ENCODE results near the gene LRRC8B. TPM values are rescaled to one million over a fixed set of nuclear protein-coding genes. Genes with fewer than 3 reads are reported as not detected.
A peak's percentile ranks its signal among the peaks of the same experiment; 100 is the strongest.

LRRC8B gene
- polyA plus RNA-seq, 1 of the 3 experiments (the other 2 are of a cell fraction): 3.7 TPM

DNA sequence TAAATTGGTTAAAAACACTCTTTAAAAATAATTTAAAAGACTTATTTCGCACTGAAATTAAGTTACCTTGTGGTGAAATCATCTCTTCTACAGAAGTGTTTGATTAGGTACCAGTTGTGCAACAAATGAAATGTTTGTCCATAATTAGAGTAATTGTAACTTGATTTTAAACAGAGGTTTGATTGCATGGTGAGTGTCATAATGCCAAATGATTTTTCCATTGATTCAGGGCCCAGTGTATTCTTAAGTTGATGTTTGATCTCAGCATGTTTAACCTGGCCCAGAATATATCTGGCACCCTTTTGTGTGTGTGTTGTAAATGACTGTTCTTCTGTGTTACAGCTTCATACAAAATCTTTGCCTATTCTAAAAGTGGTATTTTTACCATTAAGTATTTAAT, 28.5 kb downstream of the LRRC8B start:
- no peak overlapping the region for H3K9ac ChIP-seq
- no peaks in the 10 kb centered on the region for H3K27me3 ChIP-seq (ENCODE audit: insufficient read depth)
- H3K79me2 ChIP-seq (ENCODE audit: insufficient read depth): no peaks in the 10 kb centered on the region
- TF ChIP-seq GATA2 (CRISPR knock-in tag; IDR thresholded peaks at IDR 0.05): no peak
- no peak for TF ChIP-seq SMC3 (IDR thresholded peaks at IDR 0.05; ENCODE audit: low read depth, low read length)
- no peaks in the 10 kb centered on the region for H3K9me3 ChIP-seq
- 98% methylated on average over 1 of the region's 1 CpG for WGBS (ENCODE audit: low lambda C conversion rate)
- no peak overlapping the region for H3K4me2 ChIP-seq
- peaks cover 4% of the 10 kb centered on the region for H3F3A ChIP-seq (replicated peaks; ENCODE audit: insufficient read depth)
- H3K36me3 ChIP-seq (replicated peaks in 1 of 2; ENCODE audit: control insufficient read depth in 1 of 2, insufficient read depth in 2 of 2, low read length in 1 of 2): no peaks in the 10 kb centered on the region
- H3K4me3 ChIP-seq (ENCODE audit: low read depth in 2 of 2, low read length in 1 of 2): no peak overlapping the region
- H3K27ac ChIP-seq (ENCODE audit: low read depth in 2 of 2, low read length in 1 of 2): no peak overlapping the region; a peak in 1 of 4 replicates
- DNase-seq: no peak
- H2AFZ ChIP-seq (ENCODE audit: low read depth): peak overlapping the region; percentile 49; the same call in 1 of the 2 replicates
- H3K4me1 ChIP-seq (ENCODE audit: control insufficient read depth in 1 of 2, insufficient read depth in 2 of 2, low read depth in 1 of 2, low read length in 1 of 2): peaks cover 8 to 12% of the 10 kb centered on the region in 2 experiments
- ChIA-PET POLR2A (no interaction called here), CTCF (interaction anchor here (1.3 to 1.5 kb wide), 2 partner anchors 46 to 70 kb away, joined by 3 to 5 read pairs; no protein-coding TSS in a partner anchor)
- H4K20me1 ChIP-seq (ENCODE audit: insufficient read depth): no peaks in the 10 kb centered on the region
- H3K9me2 ChIP-seq: no peaks in the 10 kb centered on the region; the same call in 1 of the 2 replicates

DNA sequence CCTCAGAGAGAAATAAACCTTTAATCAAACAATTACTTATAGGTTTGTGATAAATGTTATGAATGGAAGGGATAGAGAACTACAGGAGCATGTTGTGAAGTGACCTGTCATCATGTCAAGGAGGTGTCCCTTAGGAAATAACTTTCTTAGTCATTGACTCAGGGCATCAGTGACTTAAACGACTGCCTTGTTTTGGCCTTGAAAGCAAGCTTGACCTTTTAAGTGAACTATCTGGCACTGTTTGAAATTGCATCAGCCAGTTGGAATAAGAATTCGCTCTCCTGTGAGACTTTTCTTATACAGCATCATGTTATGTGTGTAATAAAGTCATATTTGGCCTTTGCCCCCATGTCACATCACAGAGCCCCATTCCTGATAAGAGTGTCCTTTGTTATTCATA, 30.9 kb downstream of the LRRC8B start:
- H3K27ac ChIP-seq (ENCODE audit: low read depth in 2 of 2, low read length in 1 of 2): no peak overlapping the region
- POLR2A ChIA-PET: no interaction called here
- peaks cover 3 to 4% of the 10 kb centered on the region in 2 experiments; a peak in 3 of 4 replicates for H3K4me1 ChIP-seq (ENCODE audit: control insufficient read depth in 1 of 2, insufficient read depth in 2 of 2, low read depth in 1 of 2, low read length in 1 of 2)
- no peak overlapping the region for H3K4me2 ChIP-seq
- no peak overlapping the region for H3K4me3 ChIP-seq (ENCODE audit: low read depth in 2 of 2, low read length in 1 of 2)
- no peaks in the 10 kb centered on the region for H3K9me3 ChIP-seq
- no peaks in the 10 kb centered on the region for H3K36me3 ChIP-seq (replicated peaks in 1 of 2; ENCODE audit: control insufficient read depth in 1 of 2, insufficient read depth in 2 of 2, low read length in 1 of 2)
- H2AFZ ChIP-seq (ENCODE audit: low read depth): no peak overlapping the region
- H3K9ac ChIP-seq: no peak overlapping the region
- 83% methylated on average over 2 of the region's 2 CpGs for WGBS (ENCODE audit: low lambda C conversion rate)
- H3K79me2 ChIP-seq (ENCODE audit: insufficient read depth): no peaks in the 10 kb centered on the region
- H3K27me3 ChIP-seq (ENCODE audit: insufficient read depth): no peaks in the 10 kb centered on the region
- H3F3A ChIP-seq (replicated peaks; ENCODE audit: insufficient read depth): no peaks in the 10 kb centered on the region
- H4K20me1 ChIP-seq (ENCODE audit: insufficient read depth): no peaks in the 10 kb centered on the region
- CTCF ChIA-PET: interaction anchor here (1.4 kb wide), 1 partner anchor 43 kb away, joined by 3 read pairs; no protein-coding TSS in a partner anchor
- H3K9me2 ChIP-seq: no peaks in the 10 kb centered on the region
- no peak for DNase-seq
- no peak for TF ChIP-seq RFX5 (IDR thresholded peaks at IDR 0.05; ENCODE audit: low read length)
- TF ChIP-seq, protein P1, sequence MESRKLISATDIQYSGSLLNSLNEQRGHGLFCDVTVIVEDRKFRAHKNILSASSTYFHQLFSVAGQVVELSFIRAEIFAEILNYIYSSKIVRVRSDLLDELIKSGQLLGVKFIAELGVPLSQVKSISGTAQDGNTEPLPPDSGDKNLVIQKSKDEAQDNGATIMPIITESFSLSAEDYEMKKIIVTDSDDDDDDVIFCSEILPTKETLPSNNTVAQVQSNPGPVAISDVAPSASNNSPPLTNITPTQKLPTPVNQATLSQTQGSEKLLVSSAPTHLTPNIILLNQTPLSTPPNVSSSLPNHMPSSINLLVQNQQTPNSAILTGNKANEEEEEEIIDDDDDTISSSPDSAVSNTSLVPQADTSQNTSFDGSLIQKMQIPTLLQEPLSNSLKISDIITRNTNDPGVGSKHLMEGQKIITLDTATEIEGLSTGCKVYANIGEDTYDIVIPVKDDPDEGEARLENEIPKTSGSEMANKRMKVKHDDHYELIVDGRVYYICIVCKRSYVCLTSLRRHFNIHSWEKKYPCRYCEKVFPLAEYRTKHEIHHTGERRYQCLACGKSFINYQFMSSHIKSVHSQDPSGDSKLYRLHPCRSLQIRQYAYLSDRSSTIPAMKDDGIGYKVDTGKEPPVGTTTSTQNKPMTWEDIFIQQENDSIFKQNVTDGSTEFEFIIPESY (IDR thresholded peaks at IDR 0.05; ENCODE audit: borderline replicate concordance, low read depth): no peak
- TF ChIP-seq JUND (IDR thresholded peaks at IDR 0.05): no peak
- TF ChIP-seq NRF1 (IDR thresholded peaks at IDR 0.05; ENCODE audit: low read depth, low read length): no peak
- TF ChIP-seq, protein P2, sequence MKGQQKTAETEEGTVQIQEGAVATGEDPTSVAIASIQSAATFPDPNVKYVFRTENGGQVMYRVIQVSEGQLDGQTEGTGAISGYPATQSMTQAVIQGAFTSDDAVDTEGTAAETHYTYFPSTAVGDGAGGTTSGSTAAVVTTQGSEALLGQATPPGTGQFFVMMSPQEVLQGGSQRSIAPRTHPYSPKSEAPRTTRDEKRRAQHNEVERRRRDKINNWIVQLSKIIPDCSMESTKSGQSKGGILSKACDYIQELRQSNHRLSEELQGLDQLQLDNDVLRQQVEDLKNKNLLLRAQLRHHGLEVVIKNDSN (IDR thresholded peaks at IDR 0.05; ENCODE audit: borderline replicate concordance, low read depth): no peak
- no peak for TF ChIP-seq PBX3 (IDR thresholded peaks at IDR 0.05)
- TF ChIP-seq RAD21 (IDR thresholded peaks at IDR 0.05; ENCODE audit: low read length): no peak
- TF ChIP-seq FOXM1 (IDR thresholded peaks at IDR 0.05; ENCODE audit: low read depth): no peak
- TF ChIP-seq TEAD4 (IDR thresholded peaks at IDR 0.05; ENCODE audit: borderline replicate concordance, insufficient read depth): no peak
- no peak for TF ChIP-seq TAF1 (IDR thresholded peaks at IDR 0.05; ENCODE audit: borderline replicate concordance, low read depth, low read length)
- TF ChIP-seq REST (IDR thresholded peaks at IDR 0.05; ENCODE audit: low read depth, low read length): no peak
- TF ChIP-seq POLR2AphosphoS5 (IDR thresholded peaks at IDR 0.05; ENCODE audit: low read depth, low read length): no peak
- no peak for TF ChIP-seq RCOR1 (IDR thresholded peaks at IDR 0.05; ENCODE audit: low read length)
- no peak for TF ChIP-seq CHD2 (IDR thresholded peaks at IDR 0.05; ENCODE audit: low read length, partially characterized antibody)
- no peak for TF ChIP-seq SMC3 (IDR thresholded peaks at IDR 0.05; ENCODE audit: low read depth, low read length)
- no peak for TF ChIP-seq MEF2A (IDR thresholded peaks at IDR 0.05; ENCODE audit: borderline replicate concordance, low read depth)
- no peak for TF ChIP-seq FOXJ3 (CRISPR knock-in tag; IDR thresholded peaks at IDR 0.05)
- no peak for TF ChIP-seq USF2 (IDR thresholded peaks at IDR 0.05; ENCODE audit: borderline replicate concordance, low read depth, low read length)
- TF ChIP-seq ELF1 (IDR thresholded peaks at IDR 0.05): no peak
